SK-N-MC (cell line): ENCODE data around the gene MVK.

Experiments used
- EZH2 ChIP-seq: fragments of 200-600 bp; sonication (generic); IDR thresholded peaks from one replicate; pipeline ENCODE4 v1.6.1; 2017; ENCODE audit warnings: antibody characterized with exemption
- FOXP2 ChIP-seq: optimal IDR thresholded peaks from 2 replicates; pipeline ENCODE3; 2011; ENCODE audit warnings: mild to moderate bottlenecking, moderate library complexity; ENCODE audit not compliant: insufficient read depth; ENCODE audit errors: extremely low read length, control extremely low read depth
- POLR2AphosphoS5 ChIP-seq: IDR thresholded peaks from 2 replicates; pipeline ENCODE4 v1.6.1; 2012; ENCODE audit warnings: mild to moderate bottlenecking, low read depth, low read length, borderline replicate concordance

DNA sequence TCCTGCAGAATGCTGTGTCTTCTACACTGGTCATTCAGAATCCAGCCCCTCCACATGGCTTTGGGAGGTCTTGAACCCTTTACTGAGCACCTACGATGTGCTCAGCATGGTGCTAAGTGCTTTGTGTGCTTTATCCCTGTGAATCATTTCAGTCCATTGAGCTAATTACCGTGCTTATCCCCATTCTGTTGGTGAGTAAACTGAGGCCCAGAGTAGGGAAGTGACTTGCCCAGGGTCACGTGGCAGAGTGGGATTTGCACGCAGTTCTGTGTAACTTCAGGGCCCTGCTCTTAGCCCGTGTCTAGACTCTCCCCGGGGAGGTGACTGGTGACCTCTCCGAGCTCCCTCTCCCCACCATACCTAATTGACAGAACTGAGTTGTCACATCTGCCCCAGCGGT is 27.4 kb downstream of the MVK start:
- TF ChIP-seq POLR2AphosphoS5 (no peak), FOXP2 (no peak), EZH2 (no peak)
